ENCODE data around the gene WFDC1.

WFDC1 gene

DNA sequence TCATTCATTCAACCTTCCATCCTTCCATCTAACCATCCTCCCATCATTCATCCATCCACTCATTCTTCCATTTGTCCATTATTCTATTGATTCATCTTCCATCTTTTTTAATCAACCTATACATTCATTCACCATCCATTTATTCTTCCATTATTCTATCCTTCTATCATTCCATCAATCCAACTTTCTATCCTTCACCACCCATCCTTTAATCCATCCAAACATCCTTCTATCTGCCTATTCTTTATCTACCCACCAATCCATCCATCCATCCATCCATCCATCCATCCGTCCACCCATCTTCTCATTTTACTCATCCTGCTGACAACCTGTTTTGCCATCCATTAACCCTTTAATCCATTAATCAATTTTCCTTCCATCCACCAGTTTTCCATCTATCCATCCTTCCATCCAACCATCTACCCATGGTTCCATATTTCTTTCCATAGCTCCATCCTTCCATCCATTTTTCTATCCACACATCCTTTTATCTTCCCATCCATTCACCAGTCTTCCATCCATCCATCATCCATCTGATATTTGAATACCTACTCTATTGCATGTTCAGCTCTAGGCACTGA is 21.8 kb upstream of the WFDC1 start:
- no peak for DNase-seq (ENCODE audit: low read depth)

DNA sequence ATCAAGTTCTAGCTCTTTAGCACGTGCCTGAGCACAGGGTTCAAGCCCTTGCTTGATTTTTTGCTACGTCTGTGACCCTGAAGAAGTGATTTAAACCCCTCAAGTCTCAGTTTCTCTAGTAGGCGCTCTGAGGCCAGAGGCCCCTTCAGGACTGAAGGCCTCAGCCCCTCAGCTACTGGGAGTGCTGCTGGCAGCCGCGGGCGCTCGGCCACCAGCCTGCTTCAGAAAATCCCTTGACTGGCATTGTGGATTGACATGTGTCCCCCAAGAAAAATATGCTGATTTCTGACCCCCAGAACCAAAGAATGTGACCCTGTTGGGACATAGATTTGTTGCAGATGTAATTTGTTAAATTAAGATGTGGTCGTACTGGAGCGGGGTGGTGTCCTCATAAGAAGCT is 20.2 kb upstream of the WFDC1 start:
- no peak for DNase-seq (ENCODE audit: low read depth)

DNA sequence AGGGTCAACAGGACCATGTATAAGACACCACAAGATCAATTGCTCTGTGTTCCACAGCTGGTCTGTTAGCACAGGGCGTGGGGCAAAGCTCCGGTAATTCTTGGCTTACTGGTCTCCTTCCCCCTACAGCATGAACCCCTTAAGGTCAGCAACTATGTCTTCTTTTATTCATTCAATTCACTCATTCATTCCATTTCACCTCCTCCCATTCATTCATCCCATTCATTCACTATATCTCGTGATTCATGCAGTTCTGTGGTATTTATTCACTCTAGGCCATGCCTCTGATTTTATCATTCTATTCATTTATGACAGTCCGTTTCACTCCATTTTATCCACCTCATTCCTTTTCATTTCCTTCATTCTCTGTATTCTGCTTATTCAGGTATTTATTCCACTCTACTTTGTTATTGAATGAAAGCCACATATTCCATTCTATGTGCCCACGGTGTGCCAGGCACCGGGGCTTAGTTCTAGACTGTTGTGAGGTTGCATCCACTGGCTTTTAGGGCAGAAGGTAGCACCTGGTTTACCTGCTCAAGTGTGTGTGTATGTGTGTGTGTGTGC is 19.0 kb upstream of the WFDC1 start:
- no peak for DNase-seq (ENCODE audit: low read depth)

DNA sequence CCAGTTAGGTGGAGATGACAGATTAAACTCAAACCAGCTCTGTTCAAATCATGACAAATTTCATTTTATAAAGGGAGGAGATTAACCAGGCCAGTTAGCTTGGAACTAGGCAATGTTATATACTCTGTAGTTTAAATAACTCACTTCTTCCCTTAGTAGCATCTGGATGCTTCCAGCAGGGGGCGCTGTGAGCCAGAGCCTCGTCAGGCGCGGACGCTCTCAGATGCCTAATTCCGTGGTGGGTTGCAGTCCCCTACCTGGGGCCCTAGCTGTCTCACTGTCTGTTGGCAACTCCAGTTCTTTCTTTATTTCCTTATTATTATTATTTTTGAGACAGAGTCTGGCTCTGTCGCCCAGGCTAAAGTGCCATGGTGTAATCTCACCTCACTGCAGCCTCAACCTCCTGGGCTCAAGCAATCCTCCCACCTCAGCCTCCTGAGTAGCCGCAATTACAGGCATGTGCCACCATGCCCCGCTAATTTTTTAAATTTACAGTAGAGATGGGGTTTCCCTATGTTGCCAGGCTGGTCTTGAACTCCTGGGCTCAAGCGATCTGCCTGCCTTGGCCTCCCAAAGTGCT is 17.3 kb upstream of the WFDC1 start:
- DNase-seq (ENCODE audit: low read depth), result no peak

DNA sequence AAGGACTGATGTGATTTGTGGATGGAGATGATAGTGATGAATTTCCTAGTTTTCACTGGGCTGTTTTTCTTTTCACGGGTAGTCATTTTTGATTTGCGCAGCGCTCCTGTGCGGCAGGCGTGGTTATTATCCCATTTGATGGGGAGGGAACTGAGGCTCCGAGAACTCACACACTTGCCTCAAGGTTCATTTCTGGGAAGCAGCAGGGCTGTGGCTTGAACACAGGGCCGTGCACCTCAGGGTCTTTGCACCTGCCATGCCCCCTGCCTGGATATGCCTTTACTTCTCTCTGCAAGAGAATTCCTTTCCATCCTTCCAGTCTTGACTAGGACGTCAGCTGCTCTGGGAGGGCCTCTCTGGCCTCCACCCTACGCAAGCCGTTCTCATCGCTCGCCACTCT is 16.3 kb upstream of the WFDC1 start:
- no peak for DNase-seq (ENCODE audit: low read depth)

DNA sequence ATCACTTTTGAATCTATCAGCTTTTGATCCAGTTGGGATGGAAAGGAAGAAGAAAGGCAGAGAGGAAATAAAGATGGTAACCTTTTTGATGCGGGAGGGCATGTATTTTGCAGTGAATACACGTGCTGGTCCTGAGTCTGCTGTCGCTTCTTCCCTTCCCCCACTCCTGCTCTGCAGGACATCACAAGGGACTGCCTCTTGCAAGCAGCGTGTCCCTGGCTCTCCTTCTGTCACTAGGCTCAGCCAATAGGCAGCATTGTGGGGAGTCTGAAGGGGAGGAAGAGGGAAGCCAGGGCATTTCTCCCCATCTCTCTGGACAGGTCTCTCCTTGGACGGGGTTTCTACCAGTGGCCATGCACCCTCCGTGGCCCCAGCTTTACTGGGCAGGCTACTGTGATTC is 15.7 kb upstream of the WFDC1 start:
- DNase-seq (ENCODE audit: low read depth), result no peak

DNA sequence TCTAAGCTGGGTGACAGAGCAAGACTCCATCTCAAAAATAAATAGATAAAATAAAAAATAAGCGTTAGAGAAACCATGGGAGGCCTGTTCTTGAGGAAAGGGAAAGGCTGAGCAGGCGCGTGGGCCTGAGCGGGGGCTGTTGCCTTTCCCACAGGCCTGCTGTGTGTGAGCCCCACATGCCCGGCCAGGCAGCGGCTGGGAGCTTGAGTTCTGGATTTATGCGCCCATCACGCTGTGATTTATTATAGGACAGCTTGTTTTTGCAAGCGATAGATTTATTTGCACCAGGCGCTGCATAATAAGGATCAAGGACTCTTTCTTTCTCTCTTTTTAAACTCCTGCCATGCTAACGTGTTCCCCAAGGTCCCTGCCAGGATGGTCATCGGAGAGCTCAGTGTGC is 14.8 kb upstream of the WFDC1 start:
- DNase-seq (ENCODE audit: low read depth), result no peak

DNA sequence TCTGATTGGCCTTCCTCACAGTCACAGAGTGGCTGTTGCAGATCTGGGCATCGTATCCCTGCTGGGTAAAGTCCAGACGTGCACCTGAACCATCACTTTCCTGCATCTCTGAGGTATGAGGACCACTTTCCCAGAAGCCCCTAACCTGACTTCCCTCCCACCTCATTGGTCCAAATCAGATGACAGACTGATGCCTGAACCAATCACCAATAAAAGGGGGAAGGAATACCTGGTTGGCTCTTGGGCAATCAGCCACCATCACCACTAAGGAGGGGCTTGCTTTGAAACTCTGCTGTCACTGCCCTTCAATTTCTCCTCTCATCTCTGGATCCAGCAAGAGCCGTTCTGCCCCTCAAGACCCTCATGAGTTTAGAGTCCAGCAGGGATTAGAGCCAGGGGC is 13.6 kb upstream of the WFDC1 start:
- no peak for DNase-seq (ENCODE audit: low read depth)

DNA sequence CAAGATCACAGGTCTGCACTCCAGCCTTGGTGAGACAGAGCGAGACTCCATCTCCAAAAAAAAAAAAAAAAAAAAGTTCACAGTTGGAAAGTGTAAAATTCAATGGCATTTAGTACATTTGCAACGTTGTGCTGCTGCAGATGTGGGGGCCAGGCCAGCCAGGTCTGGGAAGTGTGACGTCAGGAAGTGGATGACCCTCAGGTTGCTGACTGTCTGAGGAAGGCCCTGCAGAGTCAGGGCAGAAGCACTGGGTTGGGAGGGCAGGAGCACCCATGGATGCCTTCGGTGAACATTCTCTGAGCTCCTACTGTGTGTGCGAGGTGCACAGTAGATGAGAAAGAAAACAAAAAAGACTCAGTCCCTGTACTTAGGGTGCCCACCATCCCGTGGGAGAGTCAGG is 12.1 kb upstream of the WFDC1 start:
- no peak for DNase-seq (ENCODE audit: low read depth)

DNA sequence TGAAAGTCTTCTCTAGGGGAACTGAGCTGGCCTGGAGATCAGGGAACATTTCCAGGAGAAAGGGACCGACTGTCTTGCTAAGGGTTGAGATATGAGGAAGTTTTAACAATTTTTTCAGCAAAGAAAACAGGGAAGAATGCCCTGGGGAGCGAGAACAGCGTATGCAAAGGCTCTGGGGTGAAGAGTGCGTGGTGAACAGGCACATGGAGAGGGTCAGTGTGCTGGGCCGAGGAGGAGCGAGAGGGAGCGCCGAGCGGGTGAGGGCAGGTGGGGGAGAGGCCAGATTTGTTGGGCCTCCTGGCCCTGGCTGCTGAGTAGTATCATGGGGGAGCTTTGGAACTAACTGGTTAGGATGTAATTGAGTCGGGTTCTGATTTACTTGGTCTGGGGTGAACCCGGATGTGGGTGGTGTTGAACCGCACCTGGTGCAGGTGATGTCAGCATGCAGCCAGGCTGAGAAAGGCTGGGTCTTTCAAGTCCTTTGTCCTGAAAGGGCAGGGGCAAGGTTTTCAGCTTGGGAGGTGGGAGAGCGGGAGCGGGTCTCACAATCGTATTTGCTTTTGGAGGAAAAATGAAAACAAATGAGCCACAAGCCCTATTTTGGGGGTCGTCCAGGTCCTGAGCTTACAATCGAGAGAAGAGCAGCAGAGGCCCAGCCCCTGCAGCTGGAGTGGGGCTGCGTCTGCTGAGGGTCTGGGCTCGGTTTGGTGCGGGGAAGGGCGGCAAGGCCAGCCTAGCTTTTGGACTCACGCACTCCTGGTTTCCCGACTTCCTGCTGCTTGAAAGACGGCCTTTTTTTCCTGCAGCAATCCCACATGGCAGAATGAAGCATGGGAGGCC is 11.1 kb upstream of the WFDC1 start:
- no peak for DNase-seq (ENCODE audit: low read depth)

DNA sequence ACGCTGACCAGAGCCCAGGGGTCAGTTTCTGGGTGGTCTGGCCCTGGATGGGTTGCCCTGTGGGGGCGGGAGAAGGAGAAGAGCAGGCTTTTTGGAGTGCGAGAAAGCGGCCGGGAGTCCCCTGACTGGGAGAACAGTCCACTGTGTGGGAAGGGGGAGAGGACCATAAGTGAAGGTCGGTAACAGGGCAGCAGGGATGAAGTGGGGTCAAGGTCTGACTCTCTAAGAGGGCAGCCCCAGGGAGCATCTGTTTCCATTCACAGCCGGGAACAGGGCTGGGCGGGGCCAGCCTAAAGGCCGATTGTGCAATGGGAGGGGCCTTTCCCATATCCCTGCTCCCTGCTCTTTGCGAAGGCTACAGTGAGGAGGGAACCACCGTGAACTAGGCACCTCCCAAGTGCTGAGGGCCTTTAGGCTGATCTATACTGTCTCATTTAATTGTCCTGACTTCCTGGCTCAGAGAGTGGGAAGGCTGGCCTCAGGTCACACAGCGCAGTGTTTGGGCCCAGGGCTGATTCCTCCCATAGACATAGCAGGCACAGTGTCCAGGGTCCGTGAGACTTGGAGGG is 10.4 kb upstream of the WFDC1 start:
- no peak for DNase-seq (ENCODE audit: low read depth)

DNA sequence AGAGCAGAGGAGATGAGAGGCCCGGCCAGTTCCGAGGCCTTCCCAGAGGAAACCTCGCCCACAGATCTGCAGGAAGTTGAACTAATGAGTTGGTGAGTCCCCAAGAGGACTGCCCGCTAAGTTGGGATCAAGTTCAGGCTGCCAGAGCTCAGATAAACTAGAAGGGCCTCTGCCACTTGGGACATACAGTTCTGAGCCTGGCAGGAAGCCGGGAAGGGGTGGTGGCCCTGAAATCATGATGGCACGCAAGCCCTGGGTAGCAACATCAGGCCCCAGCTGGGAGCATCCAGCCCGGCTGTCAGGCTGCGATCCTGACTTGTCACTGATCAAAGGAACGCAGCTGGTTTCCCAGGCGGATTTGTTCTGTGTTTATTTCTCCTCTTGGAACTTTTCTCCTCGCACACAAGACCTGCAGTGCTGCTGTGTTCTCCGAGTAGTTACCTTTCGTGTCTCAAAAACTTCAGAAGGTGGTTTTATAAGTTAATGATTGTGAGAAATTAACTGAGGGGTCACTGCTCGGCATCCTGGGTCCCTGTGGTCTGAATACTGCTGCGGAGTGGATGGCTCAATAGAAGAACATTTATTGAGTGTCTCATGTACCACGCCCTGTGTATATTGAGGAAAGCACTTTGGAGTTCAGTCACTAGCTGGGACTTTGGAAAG is 8.0 kb upstream of the WFDC1 start:
- DNase-seq (ENCODE audit: low read depth), result no peak

DNA sequence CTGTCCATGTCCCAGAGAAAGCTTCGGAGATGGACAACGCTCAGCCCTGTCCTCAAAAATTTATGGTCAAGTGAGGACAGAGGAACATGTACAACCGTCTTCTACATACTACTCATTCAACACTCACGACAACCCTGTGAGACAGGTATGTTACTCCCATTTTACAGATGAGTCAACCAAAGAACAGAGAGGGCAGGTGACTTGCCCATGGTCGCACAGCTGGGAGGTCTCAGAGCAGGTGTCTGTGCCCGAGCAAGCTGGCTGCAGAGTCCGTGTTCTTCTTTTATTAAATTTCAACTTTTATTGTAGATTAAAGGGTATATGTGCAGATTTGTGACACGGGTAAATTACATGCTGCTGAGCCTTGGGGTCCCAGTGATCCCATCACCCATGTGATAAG is 5.8 kb upstream of the WFDC1 start:
- no peak for DNase-seq (ENCODE audit: low read depth)

DNA sequence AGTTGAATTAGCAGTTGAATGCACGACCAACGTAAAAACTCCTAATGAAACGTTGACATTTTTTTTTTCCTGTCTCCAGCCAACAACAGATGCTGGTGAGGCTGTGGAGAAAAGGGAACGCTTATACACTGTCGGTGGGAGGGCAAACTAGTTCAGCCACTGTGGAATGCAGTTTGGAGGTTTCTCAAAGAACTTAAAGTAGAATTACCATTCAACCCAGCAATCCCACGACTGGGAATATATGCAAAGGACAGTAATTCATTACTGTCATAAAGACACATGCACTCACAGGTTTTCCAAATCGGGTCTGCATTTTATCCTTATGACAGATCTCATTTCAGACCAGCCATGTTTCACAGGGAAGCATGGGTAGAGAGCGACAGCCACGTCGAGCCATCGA is 3.5 kb upstream of the WFDC1 start:
- no peak for DNase-seq (ENCODE audit: low read depth)

DNA sequence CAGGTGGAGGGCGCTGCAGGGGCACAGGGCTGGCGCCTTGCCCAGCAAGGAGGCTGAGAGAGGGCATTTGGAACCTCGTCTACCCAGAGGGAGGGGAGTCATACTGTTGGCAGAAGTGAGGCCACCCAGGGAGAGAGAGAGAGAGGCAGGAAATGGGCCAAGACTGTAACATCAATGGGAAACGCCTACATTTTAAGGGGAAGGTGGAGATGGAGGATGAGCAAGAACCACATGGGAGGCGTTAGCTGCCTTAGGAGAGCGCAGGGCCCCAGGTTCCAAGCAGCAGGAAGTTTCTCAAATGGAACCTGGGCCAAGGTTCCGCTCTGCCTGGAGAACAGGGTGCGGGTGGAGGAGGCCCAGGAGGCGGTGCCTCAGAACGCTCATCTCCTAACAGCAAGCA is 2.7 kb upstream of the WFDC1 start:
- no peak for DNase-seq (ENCODE audit: low read depth)

DNA sequence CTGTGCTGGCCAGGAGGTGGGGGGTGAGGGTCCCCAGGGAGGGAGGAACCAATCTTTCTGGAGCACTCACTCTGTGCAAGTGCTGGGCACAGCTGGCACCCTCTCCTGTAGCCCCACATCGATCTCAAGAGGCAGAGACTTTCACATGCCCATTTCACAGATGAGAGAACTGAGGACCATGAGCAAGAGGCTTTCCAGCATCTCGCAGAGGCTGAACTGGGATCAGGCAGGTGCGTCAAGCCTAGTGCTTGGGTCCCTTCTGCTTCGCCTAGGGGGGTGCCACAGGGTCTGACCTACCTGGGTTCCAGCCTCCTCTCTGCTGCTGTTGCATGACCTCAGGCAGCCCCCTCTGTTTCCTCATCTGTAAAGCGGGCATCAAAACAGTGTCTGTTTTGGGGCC is 1.3 kb upstream of the WFDC1 start:
- no peak for DNase-seq (ENCODE audit: low read depth)

DNA sequence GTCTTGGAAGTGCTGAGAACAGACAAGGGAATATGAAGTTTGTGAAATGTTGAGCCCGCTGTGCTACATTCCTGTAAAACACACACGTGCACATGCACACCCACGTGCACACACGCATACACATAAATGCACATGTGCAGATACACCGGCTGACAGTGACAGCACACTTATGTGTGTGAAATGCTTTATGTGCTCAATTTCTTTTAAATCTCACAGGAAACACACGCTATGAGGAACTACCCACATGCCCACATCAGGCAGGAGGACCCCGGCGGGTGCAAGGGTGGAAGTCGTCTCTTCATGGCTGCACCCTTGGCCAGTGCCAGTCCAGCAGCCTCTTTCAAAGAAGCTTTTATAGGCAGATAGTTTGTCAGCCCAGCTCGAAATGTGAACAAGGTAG is 561 bp upstream of the WFDC1 start:
- DNase-seq (ENCODE audit: low read depth), result no peak

DNA sequence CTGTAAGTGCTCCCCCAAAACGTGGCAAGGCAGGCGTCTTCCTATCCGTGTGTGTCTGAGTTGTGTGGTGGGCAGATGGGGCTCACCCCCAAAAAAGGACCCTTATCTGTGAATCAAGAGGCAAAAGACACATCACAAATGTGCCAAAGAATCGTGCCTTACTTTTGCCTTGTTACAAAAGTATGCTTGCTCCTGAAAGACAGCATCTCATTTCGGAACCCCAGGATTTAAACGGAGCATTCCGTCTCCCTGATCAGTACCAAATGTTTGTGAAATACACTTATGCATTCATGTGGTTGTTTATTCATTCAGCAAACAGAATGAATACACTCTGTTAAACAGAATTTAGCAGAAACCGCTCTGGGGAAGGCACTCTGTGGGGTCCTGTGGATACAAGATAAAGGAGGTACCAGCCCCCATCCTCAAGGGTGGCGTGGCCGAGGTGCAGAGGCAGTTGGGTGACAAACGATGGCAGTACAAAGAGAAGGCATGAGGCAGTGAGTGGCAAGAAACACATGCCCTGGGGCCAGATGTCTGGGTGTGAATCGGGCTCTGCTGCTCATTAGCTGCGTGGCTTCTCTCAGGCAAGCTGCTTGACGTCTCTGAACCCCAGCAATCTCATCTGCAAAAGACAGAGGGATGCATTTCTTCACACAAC is 654 bp downstream of the WFDC1 start:
- no peak for DNase-seq (ENCODE audit: low read depth)

DNA sequence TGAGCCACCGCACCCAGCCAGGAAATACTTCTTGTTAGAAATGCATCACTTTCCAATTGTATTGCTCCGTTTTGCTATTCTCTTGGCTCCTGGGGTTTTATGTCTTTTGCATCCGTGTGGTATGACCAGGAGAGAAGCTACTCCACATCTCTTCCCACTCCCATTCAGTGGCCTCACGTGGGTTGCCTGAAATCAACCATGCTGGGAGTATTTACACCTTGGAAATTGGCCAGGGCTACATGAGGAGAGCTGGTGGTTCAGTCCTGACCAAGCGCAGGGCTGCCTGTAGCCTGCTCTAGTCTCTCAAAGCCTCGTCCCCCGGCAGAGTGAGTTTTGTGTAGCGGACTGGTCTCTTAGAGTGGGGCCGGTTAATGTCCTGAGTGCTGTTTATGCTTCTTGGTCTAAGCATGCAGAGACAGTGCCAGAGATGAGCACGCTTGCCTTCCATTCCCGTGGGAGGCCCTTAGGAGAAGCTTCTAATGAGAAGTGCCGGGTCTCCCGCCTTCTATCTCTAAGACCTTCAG is 3.8 kb downstream of the WFDC1 start:
- no peak for DNase-seq (ENCODE audit: low read depth)

DNA sequence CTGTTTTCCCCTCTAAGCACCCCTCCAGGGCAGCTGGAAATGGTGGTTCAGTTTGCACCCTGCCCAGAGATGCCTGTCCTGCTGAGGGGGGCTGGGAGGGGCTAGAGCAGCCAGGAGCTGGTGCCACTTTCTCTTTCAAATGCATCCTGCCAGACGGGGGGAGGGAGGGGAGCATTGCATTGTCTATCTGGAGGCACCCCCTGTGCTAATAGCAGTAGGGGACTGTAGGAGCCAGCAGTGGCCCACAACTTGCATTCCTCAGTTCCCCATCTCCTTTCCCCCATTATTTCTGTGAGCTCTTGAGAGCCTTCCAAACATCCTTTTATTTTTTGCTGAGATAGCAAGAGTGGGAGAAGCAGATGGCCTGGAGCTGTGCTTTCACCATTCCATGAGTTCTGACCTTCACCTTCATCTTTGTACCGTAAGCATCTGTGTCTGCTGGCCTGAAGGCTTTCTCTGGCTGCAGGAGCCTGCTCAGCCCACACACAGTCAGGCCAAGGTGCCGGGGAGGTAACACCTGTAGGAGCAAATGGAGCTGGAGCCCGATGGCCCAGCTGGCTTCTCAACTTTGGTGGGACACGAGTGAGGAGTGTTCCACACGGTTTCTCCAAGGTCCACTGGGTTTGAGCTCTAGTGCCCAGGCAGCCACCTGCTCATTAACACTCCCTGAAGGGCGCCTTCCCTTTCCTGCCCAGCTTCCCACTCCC is 5.2 kb downstream of the WFDC1 start:
- DNase-seq (ENCODE audit: low read depth), result no peak

All from GM04504 (cell line).